GM06990 (cell line): ENCODE measurements around the gene PRKG2.

ENCODE experiments used
- DNase-seq: peaks from one replicate; pipeline ENCODE4 v3.0.0-alpha.2; 2011; ENCODE audit not compliant: insufficient read length; ENCODE audit errors: extremely low read depth
- H3K27me3 ChIP-seq: replicated peaks from 2 replicates; pipeline ENCODE4 v1.6.0; 2011; ENCODE audit warnings: low read length; ENCODE audit not compliant: control insufficient read depth, insufficient read depth
- H3K36me3 ChIP-seq: 2 replicates; pipeline ENCODE4 v1.5.1; 2011; ENCODE audit warnings: low read length; ENCODE audit not compliant: control insufficient read depth, insufficient read depth
- H3K4me3 ChIP-seq: replicated peaks from 2 replicates; pipeline ENCODE4 v1.5.1; 2011; ENCODE audit warnings: low read depth, mild to moderate bottlenecking, control low read depth, low read length
- CTCF ChIP-seq: IDR thresholded peaks from 2 replicates; pipeline ENCODE4 v1.5.1; 2011; ENCODE audit warnings: low read length, control low read depth, mild to moderate bottlenecking, inconsistent platforms; ENCODE audit not compliant: insufficient read depth, poor library complexity, severe bottlenecking

PRKG2 gene

DNA sequence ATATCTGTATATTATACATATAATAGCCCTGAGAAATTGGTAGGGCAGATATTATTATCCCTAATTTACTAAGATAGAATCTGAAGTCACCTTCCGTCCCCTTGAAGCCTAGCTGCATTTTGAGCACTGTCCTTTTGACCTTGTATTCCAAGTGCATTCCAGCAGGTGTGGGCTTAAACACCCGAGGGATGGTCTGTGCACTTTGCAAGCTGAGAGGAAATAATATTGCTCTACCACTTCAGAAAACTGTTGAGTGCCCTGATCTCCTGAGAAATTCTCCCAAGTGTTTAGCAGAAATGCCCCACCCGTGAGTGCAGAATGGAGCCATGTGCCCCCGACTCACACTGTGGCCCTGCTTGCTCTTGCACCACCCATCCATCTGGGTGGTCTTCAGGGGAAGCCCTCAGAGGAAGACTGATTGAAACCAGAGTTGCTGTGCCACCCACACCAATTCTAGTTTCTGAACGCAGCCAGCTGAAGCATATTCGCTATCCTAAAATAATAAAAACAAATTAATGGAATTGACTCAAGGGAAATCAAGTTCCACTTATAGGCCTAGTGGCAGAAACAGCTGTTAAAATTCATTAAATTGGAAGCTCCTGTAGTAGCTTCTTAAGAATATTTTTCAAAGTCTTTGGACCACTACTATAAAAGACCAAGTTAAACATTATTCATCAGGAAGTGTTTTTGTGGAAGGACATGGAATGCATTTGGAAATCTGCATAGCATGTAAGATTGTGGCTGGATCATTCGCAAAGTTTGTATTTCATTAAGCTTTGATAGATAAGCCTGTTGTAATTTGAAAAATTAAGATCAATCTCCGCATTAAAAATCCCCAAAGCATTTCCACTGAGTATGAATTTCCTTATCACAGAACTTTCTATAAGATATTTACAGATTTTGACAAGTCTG lies 41.3 kb upstream of the PRKG2 start:
- TF ChIP-seq CTCF: no peak
- Histone ChIP-seq H3K27me3 (no peaks in the 10 kb centered on the region), H3K4me3 (no peak overlapping the region), H3K36me3 (no peaks in the 10 kb centered on the region)
- no peak for DNase-seq

GRCh38 chr4:81255524-81255923 lies 40.5 kb upstream of the PRKG2 start:
- H3K36me3 ChIP-seq: no peaks in the 10 kb centered on the region
- no peak overlapping the region for H3K4me3 ChIP-seq
- no peak for DNase-seq
- H3K27me3 ChIP-seq: no peaks in the 10 kb centered on the region
- no peak for TF ChIP-seq CTCF

DNA sequence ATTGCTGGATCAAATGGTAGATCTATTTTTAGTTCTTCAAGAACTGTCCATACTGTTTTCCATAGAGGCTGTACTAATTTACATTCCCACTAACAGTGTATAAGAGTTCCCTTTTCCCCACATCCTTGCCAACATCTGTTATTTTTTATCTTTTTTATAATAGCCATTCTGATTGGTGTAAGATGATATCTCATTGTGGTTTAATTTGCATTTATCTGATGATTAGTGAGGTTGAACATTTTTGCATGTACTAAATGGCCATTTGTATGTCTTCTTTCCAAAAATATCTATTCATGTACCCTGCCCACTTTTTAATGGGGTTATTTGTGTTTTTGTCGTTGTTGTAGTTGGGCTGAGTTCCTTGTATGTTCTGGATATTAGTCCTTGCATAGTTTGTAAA lies 35.4 kb upstream of the PRKG2 start:
- H3K4me3 ChIP-seq: no peak overlapping the region
- no peak for DNase-seq
- H3K27me3 ChIP-seq: no peaks in the 10 kb centered on the region
- no peak for TF ChIP-seq CTCF
- no peaks in the 10 kb centered on the region for H3K36me3 ChIP-seq

DNA sequence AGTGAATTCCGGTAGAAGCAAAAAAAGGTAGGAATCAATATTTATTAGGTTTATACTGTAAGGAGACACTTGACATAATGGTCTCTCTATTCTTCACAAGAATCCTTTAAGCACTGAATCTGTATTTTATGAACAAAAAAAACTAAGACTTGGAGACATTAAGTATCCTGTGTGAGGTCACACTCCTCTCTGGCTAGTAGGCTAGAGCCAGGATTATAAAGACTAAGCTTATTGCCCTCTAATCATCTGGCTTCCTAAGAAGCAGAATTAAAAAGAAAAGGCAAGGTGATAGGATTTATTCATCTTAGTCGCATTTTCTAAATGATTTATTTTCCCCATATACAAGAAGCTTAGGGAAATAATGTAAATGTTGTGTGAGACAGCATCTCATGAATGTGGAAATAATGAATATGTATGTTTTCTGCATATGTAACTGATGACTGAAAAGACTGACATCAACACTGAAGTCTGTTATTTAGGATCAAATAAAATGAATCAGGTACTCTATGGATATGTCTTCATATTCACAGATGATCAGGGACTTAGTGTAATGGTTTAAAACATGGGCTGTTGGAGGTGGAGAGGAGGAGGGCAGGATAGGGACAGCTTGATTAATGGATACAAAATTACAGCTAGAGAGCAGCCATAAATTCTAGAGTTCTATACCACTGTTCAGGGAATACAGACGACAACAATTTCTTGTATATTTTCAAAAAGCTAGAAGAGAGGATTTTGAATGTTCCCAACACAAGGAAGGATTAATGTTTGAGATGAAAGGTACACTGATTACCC lies 30.4 kb upstream of the PRKG2 start:
- TF ChIP-seq CTCF: no peak
- DNase-seq: no peak
- no peaks in the 10 kb centered on the region for H3K27me3 ChIP-seq
- no peak overlapping the region for H3K4me3 ChIP-seq
- H3K36me3 ChIP-seq: no peaks in the 10 kb centered on the region

DNA sequence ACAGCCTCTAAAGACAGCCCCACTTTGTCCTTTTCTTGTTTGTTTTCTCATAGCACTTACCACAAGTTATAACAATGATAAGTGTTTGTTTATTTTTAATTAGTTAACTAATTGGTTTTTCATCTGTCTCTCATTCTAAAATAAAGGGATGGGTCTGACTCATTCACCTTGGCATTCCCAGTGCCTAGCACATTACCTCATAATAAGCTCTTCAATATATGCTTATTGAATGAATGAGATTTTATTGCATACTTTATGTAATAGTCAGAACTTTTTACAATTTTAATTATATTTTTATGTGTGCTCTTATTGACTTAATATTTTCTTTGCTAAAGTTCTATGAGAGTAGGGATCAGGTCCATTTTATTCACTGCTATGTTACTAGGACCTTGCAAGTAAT lies 22.8 kb upstream of the PRKG2 start:
- no peaks in the 10 kb centered on the region for H3K27me3 ChIP-seq
- H3K4me3 ChIP-seq: no peak overlapping the region
- no peak for DNase-seq
- no peak for TF ChIP-seq CTCF
- H3K36me3 ChIP-seq: no peaks in the 10 kb centered on the region
